Sciatic nerve (tissue), 2 donors: Measurements from ENCODE around the gene GRIK4. TPM values are rescaled to one million over a fixed set of nuclear protein-coding genes. Genes with fewer than 3 reads are reported as not detected.

Experiments
- ATAC-seq: fragments of 200-7000 bp; cut with Tn5 transposase; one replicate; pipeline ENCODE4 v1.9.1; 2020; ENCODE audit warnings: mild to moderate bottlenecking, moderate library complexity
- DNase-seq: peaks from one replicate; pipeline ENCODE4 v3.0.0-alpha.2; 2020; ENCODE audit warnings: low spot score
- intact Hi-C: fragments of 100-400 bp; cut with DNase I; formaldehyde crosslinking; loops from one replicate; pipeline ENCODE4 v1.14.2; 2022
- total RNA-seq: library from RNA; stranded (reverse); fragmentation: NEBNext Ultra II Directional; extraction: Animal tissue kit (Norgen Biotek cat#: 25700); gene quantifications from one replicate; pipeline ENCODE4 v1.2.1, GENCODE V29; 2021
- donor health status: DM: no; HTN: no; CAD: no.
- donor health status: DM: no; HTN: no; CAD: no.

Gene GRIK4
- total RNA-seq, 1 donor from 2014 or later = 0.27 TPM

- intact Hi-C loops = no loop called here
- DNase-seq (no peak), ATAC-seq (no peak)
Measured at GRCh38 chr11:120823159-120823558, 311.6 kb downstream of the GRIK4 start.

- ATAC-seq (no peak), DNase-seq (no peak)
- intact Hi-C loops = no loop called here
Measured at GRCh38 chr11:120824242-120824641, 312.7 kb downstream of the GRIK4 start.

- DNase-seq (no peak), ATAC-seq (no peak)
- intact Hi-C loops = no loop called here
Measured at GRCh38 chr11:120827198-120827597, 315.6 kb downstream of the GRIK4 start.

GRCh38 chr11:120827820-120828219 is 316.3 kb downstream of the GRIK4 start:
- intact Hi-C loops = no loop called here
- ATAC-seq (no peak), DNase-seq (no peak)

- DNase-seq = no peak
- intact Hi-C loops = no loop called here
- ATAC-seq = no peak
Measured at GRCh38 chr11:120828847-120829246, 317.3 kb downstream of the GRIK4 start.

- intact Hi-C loops = no loop called here
- no peak for DNase-seq
- ATAC-seq = peak; percentile 72
Measured at GRCh38 chr11:120830085-120830620, 318.6 kb downstream of the GRIK4 start.

- DNase-seq = no peak
- ATAC-seq = no peak
Measured at GRCh38 chr11:120832481-120833238, 321.1 kb downstream of the GRIK4 start.

GRCh38 chr11:120834686-120835210 is 323.2 kb downstream of the GRIK4 start:
- ATAC-seq (no peak), DNase-seq (no peak)
- intact Hi-C loops = no loop called here

More at GRCh38 chr11:120832481-120833238, 321.1 kb downstream of the GRIK4 start:
- intact Hi-C loops = no loop called here

- ATAC-seq = no peak
- intact Hi-C loops = no loop called here
Measured at GRCh38 chr11:120835601-120836228, 324.2 kb downstream of the GRIK4 start.

GRCh38 chr11:120837696-120838095 is 326.1 kb downstream of the GRIK4 start:
- ATAC-seq (no peak), DNase-seq (no peak)
- intact Hi-C loops = no loop called here

More at GRCh38 chr11:120835601-120836228, 324.2 kb downstream of the GRIK4 start:
- DNase-seq = no peak

- intact Hi-C loops = no loop called here
- no peak for ATAC-seq
- no peak for DNase-seq
Measured at GRCh38 chr11:120839201-120839600, 327.7 kb downstream of the GRIK4 start.

GRCh38 chr11:120839846-120840402 is 328.4 kb downstream of the GRIK4 start:
- DNase-seq = no peak
- no peak for ATAC-seq
- intact Hi-C loops = no loop called here

GRCh38 chr11:120840661-120841060 is 329.1 kb downstream of the GRIK4 start:
- intact Hi-C loops = no loop called here
- ATAC-seq = no peak

GRCh38 chr11:120841074-120841473 is 329.5 kb downstream of the GRIK4 start:
- DNase-seq (no peak), ATAC-seq (no peak)
- intact Hi-C loops = no loop called here

More at GRCh38 chr11:120840661-120841060, 329.1 kb downstream of the GRIK4 start:
- DNase-seq = no peak

- intact Hi-C loops = no loop called here
- DNase-seq = no peak
- no peak for ATAC-seq
Measured at GRCh38 chr11:120842195-120842594, 330.6 kb downstream of the GRIK4 start.

GRCh38 chr11:120853435-120853834 is 341.9 kb downstream of the GRIK4 start:
- DNase-seq (no peak), ATAC-seq (no peak)
- intact Hi-C loops = no loop called here

GRCh38 chr11:120854988-120855387 is 343.4 kb downstream of the GRIK4 start:
- intact Hi-C loops = no loop called here
- DNase-seq (no peak), ATAC-seq (no peak)

GRCh38 chr11:120857508-120857907 is 346.0 kb downstream of the GRIK4 start:
- ATAC-seq = no peak
- intact Hi-C loops = no loop called here
- no peak for DNase-seq

- no peak for ATAC-seq
- DNase-seq = no peak
- intact Hi-C loops = no loop called here
Measured at GRCh38 chr11:120858740-120859139, 347.2 kb downstream of the GRIK4 start.
